GM12865 (cell line): ENCODE measurements around the gene SSR1.

ENCODE experiments used
- DNase-seq: peaks from one replicate; pipeline ENCODE4 v3.0.0; 2010; ENCODE audit warnings: low read depth
- H3K4me3 ChIP-seq: 2 replicates; pipeline ENCODE4 v1.5.1; 2011; ENCODE audit warnings: mild to moderate bottlenecking, low read depth, low read length, control low read depth
- TF ChIP-seq, protein P1 (sequence below): IDR thresholded peaks from 2 replicates; pipeline ENCODE4 v1.5.1; 2011; ENCODE audit warnings: low read length, control low read depth, low read depth, inconsistent platforms; ENCODE audit not compliant: insufficient read depth; ENCODE audit errors: missing control alignments

Gene SSR1

GRCh38 chr6:7261032-7261841 is 51.8 kb downstream of the SSR1 start:
- TF ChIP-seq, protein P1, sequence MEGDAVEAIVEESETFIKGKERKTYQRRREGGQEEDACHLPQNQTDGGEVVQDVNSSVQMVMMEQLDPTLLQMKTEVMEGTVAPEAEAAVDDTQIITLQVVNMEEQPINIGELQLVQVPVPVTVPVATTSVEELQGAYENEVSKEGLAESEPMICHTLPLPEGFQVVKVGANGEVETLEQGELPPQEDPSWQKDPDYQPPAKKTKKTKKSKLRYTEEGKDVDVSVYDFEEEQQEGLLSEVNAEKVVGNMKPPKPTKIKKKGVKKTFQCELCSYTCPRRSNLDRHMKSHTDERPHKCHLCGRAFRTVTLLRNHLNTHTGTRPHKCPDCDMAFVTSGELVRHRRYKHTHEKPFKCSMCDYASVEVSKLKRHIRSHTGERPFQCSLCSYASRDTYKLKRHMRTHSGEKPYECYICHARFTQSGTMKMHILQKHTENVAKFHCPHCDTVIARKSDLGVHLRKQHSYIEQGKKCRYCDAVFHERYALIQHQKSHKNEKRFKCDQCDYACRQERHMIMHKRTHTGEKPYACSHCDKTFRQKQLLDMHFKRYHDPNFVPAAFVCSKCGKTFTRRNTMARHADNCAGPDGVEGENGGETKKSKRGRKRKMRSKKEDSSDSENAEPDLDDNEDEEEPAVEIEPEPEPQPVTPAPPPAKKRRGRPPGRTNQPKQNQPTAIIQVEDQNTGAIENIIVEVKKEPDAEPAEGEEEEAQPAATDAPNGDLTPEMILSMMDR = no peak
- peak overlapping the region; percentile 59 for H3K4me3 ChIP-seq
- peak; percentile 57 for DNase-seq

DNA sequence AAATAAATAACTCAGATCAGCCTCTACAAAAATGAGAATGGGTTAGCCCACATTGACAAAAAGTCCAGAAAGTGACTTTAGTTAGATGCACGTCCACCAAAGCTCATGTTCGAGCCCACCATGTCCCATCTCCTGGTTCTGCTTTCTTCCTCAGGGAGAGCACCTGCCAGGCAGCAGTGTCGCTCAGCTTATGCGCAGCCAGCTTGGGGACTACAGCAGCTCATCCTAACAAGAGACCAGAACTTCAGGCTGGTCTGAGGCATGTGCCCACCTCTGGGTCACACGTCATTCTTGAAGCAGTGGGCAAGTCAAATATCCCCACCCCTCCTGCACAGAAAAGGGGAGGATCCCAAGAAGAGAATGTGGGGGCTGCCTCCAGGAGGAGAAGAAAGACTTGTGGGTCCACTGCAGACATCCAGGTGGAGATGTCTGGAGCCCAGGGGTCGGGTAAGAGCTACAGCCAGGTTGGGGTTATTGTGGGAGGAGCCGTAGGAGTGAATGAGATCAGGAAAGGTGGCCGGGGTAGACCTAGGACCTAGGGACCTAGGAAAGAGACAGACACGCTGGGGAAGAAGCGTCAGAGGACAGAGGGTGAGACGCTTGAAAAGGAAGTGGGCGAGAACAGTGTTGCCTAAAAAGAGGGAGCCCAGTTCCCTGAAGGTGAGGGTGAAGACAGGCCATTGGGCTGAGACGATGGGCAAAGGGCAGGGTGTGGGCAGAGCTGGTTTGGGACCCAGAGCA is 52.5 kb downstream of the SSR1 start:
- H3K4me3 ChIP-seq = peak overlapping the region; percentile 59
- DNase-seq = no peak
- TF ChIP-seq, protein P1 = no peak

DNA sequence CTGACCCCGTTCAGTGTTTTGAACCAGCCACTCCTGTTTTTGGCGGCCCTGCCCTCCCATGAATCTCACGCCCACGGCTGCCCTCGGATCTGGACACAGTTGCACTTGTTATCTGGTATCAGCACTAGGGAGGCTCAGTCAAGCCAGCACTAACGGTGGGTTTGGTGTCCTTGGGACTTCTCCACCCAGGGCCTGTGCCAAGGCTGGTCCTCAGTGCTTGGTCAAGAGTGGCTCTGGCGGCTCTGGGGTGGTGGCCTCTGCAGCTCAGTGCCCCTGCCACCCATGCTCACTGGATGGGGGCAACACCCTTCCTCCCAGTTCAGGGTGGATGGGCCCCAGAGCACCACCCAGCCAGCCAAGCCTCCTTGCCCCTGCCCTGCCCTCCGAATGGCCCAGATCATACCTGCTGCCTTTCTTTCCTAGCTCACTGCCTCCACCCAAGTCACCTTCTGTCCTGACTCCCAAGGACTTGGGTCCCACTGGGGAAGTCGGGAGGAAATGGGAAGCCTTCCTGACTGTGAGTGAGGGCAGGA is 54.7 kb downstream of the SSR1 start:
- TF ChIP-seq, protein P1 = no peak
- no peak for DNase-seq
- H3K4me3 ChIP-seq = no peak overlapping the region

DNA sequence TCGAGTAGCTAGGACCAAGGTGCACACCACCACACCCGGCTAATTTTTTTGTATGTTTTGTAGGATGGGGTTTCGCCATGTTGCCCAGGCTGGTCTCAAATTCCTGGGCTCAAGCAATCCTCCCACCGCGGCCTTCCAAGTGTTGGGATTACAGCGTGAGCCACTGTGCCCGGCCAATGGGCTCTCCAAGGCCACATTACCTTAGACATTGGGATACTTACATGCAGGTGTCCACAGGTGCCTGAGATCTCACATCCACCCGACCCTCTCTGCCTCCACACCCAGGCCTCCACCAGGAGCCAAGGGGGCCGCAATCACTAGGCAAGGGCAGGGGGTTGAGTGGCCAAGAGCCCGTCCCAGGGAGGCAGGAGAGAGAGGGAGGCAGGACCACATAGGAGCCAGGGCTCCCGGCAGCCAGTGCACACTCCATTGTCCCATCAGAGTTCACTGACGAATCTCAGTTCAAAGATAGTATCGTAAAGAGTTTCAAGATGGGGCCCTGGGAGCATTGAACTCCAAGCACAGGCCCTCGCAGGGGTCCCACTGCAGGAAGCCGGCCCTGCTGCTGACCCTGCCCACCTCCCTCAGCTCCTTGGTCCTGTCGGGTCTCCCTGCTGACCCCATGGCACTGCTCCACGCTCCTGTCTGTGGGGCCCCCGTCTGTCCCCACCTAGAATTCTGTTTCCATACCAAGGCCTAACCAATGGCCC is 55.3 kb downstream of the SSR1 start:
- H3K4me3 ChIP-seq = no peak overlapping the region
- TF ChIP-seq, protein P1 = no peak
- DNase-seq = no peak

DNA sequence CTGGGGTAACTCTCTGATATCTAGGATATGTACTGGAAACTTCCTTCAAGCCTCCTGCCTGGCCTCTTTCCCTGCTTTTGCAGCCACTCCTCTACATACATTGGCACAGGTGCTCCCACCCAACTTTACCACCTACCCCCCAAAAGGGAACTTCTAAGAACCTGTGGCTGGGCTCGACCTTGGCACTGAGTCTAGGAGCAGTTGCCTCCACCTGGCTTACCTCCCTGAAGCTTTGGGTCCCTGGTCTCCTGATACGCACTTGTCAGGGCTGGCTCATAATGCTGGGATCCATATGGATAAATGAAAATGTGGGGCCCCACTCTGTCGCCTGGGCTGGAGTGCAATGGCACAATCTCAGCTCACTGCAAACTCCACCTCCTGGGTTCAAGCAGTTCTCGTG is 56.2 kb downstream of the SSR1 start:
- no peak for DNase-seq
- TF ChIP-seq, protein P1 = no peak
- no peak overlapping the region for H3K4me3 ChIP-seq

DNA sequence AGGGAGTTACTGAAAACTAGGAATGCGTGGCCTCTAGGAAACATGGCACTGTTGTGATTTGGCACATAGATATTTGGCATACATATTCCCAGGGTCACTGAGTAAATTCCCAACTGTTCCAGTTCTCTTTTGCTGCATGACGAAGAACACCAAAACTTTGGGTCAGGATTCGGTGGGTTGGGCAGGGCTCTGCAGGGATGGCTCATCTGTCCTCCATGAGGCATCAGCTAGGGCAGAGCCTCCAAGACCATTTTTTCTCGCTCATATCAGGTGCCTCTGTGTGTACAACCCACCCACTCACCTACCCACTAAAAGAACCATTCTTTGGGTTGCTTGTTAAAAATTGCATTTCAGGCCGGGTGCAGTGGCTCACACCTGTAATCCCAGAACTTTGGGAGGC is 57.1 kb downstream of the SSR1 start:
- DNase-seq = no peak
- no peak overlapping the region for H3K4me3 ChIP-seq
- TF ChIP-seq, protein P1 = no peak
